ENCODE data around the gene NRDE2. TPM values are rescaled to one million over a fixed set of nuclear protein-coding genes. Genes with fewer than 3 reads are reported as not detected.

The NRDE2 gene
- total RNA-seq, 1 experiment from 2014 or later, result 18.0 TPM

DNA sequence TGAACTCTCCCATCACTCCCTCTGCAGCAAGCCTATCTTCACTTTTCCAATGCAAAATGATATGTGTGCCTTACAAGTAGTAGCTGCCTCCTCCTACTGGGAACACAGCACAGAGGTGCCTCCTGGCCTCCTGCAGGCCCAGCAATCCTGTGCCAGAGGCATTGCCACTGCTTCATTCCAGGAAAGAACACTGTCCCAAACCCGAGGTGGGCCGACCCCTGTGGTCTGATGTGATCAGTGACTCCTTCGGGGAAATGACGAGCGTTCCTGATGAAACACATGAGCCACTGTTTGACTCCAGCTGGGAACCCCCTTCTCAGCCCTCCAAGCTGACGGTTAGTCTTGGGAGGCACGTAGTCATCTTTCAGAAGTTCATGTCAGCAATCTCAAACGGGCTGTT is 55.9 kb downstream of the NRDE2 start:
- peaks cover 58% of the 10 kb centered on the region for H3K36me3 Mint-ChIP-seq (ENCODE audit: insufficient read depth, unreplicated experiment)
- ChIA-PET CTCF (no interaction called here), POLR2A (no interaction called here)
- intact Hi-C loops (cut with micrococcal nuclease; ENCODE audit: unreplicated experiment), result no loop called here
- H3K4me3 ChIP-seq (ENCODE audit: low read depth, low read length), result no peak overlapping the region
- no peak for DNase-seq
- H3K27ac Mint-ChIP-seq (ENCODE audit: unreplicated experiment), result no peak overlapping the region
- BruUV-seq (replicated peaks), result no TSS peak
- H3K27me3 Mint-ChIP-seq (ENCODE audit: insufficient read depth, unreplicated experiment), result no peaks in the 10 kb centered on the region
- TF ChIP-seq, protein P1, sequence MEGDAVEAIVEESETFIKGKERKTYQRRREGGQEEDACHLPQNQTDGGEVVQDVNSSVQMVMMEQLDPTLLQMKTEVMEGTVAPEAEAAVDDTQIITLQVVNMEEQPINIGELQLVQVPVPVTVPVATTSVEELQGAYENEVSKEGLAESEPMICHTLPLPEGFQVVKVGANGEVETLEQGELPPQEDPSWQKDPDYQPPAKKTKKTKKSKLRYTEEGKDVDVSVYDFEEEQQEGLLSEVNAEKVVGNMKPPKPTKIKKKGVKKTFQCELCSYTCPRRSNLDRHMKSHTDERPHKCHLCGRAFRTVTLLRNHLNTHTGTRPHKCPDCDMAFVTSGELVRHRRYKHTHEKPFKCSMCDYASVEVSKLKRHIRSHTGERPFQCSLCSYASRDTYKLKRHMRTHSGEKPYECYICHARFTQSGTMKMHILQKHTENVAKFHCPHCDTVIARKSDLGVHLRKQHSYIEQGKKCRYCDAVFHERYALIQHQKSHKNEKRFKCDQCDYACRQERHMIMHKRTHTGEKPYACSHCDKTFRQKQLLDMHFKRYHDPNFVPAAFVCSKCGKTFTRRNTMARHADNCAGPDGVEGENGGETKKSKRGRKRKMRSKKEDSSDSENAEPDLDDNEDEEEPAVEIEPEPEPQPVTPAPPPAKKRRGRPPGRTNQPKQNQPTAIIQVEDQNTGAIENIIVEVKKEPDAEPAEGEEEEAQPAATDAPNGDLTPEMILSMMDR (IDR thresholded peaks at IDR 0.05; ENCODE audit: insufficient read depth in 1 of 2, low read depth in 1 of 2, low read length in 1 of 2, severe bottlenecking in 1 of 2, unreplicated experiment in 1 of 2), result no peak
- no peaks in the 10 kb centered on the region; the same call in none of the 2 replicates for H3K36me3 ChIP-seq (ENCODE audit: control insufficient read depth, insufficient read depth, low read length)
- no peaks in the 10 kb centered on the region for H3K4me1 ChIP-seq
- H3K9me3 Mint-ChIP-seq (ENCODE audit: unreplicated experiment), result no peaks in the 10 kb centered on the region
- no peak overlapping the region for H3K4me3 Mint-ChIP-seq (ENCODE audit: unreplicated experiment)
- H3K9me3 ChIP-seq, result no peaks in the 10 kb centered on the region
- H3K27me3 ChIP-seq (replicated peaks; ENCODE audit: control insufficient read depth, insufficient read depth, low read length), result no peaks in the 10 kb centered on the region
- H3K4me1 Mint-ChIP-seq (ENCODE audit: low read depth, unreplicated experiment), result no peaks in the 10 kb centered on the region

DNA sequence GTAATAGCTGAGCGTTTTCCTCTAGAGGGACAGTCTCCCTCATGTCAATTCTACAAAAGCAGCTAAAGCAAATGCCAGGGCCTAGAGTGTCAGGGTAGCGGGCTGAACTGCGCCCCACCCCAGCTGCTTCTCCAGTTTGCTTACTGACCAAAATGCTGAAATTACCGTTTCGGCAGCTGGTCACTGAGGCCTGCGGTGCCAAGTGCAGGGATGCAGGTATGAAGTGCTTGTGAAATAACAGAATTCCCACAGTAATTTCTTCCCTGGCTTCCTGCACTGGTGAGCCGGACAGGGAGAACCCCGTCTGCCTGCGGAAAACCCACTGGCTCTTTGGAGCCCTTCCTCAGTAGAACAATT is 56.3 kb downstream of the NRDE2 start:
- DNase-seq, result no peak
- no peaks in the 10 kb centered on the region for H3K4me1 ChIP-seq
- H3K36me3 Mint-ChIP-seq (ENCODE audit: insufficient read depth, unreplicated experiment), result peaks cover 62% of the 10 kb centered on the region
- POLR2A ChIA-PET, result no interaction called here
- no peak overlapping the region for H3K4me3 Mint-ChIP-seq (ENCODE audit: unreplicated experiment)
- no peaks in the 10 kb centered on the region for H3K9me3 Mint-ChIP-seq (ENCODE audit: unreplicated experiment)
- H3K9me3 ChIP-seq, result no peaks in the 10 kb centered on the region
- H3K27me3 ChIP-seq (replicated peaks; ENCODE audit: control insufficient read depth, insufficient read depth, low read length), result no peaks in the 10 kb centered on the region
- no peaks in the 10 kb centered on the region for H3K4me1 Mint-ChIP-seq (ENCODE audit: low read depth, unreplicated experiment)
- no peak overlapping the region for H3K27ac Mint-ChIP-seq (ENCODE audit: unreplicated experiment)
- CTCF ChIA-PET, result no interaction called here
- no TSS peak for BruUV-seq (replicated peaks)
- H3K4me3 ChIP-seq (ENCODE audit: low read depth, low read length), result no peak overlapping the region
- intact Hi-C loops (cut with micrococcal nuclease; ENCODE audit: unreplicated experiment), result no loop called here
- TF ChIP-seq, protein P1 (IDR thresholded peaks at IDR 0.05; ENCODE audit: insufficient read depth in 1 of 2, low read depth in 1 of 2, low read length in 1 of 2, severe bottlenecking in 1 of 2, unreplicated experiment in 1 of 2), result no peak
- no peaks in the 10 kb centered on the region for H3K27me3 Mint-ChIP-seq (ENCODE audit: insufficient read depth, unreplicated experiment)
- no peaks in the 10 kb centered on the region; the same call in 1 of the 2 replicates for H3K36me3 ChIP-seq (ENCODE audit: control insufficient read depth, insufficient read depth, low read length)

DNA sequence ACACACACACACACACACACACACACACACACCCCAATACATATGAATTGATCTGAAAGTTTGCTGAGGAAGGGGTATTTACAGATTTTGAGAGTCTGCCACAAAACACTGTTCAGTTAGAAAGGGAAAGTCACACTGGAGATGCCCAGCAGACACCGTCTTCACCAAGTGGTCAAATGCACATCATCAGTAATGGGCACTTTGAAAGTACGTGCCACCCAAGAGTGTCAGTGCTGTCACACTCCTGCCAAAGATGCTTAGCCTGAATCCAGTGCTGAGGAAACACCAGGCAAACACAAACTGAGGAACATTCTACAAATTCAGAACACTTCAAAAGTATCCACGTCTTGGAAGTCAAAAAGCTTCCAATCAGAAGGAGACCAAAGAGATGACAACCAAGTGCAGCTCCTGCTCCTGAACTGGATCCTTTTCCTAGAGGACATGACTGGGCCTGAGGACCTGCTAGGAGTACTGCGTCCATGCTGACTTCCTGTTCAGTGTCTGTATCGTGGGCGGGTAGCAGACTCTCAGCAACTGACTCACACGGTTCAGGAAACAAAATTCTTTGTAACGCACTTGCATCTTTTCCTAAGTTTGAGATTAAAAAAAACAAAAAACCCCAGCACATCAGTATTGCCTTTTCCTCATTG is 56.8 kb downstream of the NRDE2 start:
- intact Hi-C loops (cut with micrococcal nuclease; ENCODE audit: unreplicated experiment), result no loop called here
- H3K27ac Mint-ChIP-seq (ENCODE audit: unreplicated experiment), result no peak overlapping the region
- BruUV-seq (replicated peaks), result no TSS peak
- H3K36me3 ChIP-seq (ENCODE audit: control insufficient read depth, insufficient read depth, low read length), result no peaks in the 10 kb centered on the region; the same call in 1 of the 2 replicates
- peaks cover 67% of the 10 kb centered on the region for H3K36me3 Mint-ChIP-seq (ENCODE audit: insufficient read depth, unreplicated experiment)
- TF ChIP-seq, protein P1 (IDR thresholded peaks at IDR 0.05; ENCODE audit: insufficient read depth in 1 of 2, low read depth in 1 of 2, low read length in 1 of 2, severe bottlenecking in 1 of 2, unreplicated experiment in 1 of 2), result no peak
- H3K27me3 Mint-ChIP-seq (ENCODE audit: insufficient read depth, unreplicated experiment), result no peaks in the 10 kb centered on the region
- no peaks in the 10 kb centered on the region for H3K4me1 ChIP-seq
- no peaks in the 10 kb centered on the region for H3K27me3 ChIP-seq (replicated peaks; ENCODE audit: control insufficient read depth, insufficient read depth, low read length)
- H3K9me3 ChIP-seq, result no peaks in the 10 kb centered on the region
- no peaks in the 10 kb centered on the region for H3K4me1 Mint-ChIP-seq (ENCODE audit: low read depth, unreplicated experiment)
- no peak for DNase-seq
- ChIA-PET POLR2A (no interaction called here), CTCF (no interaction called here)
- H3K9me3 Mint-ChIP-seq (ENCODE audit: unreplicated experiment), result no peaks in the 10 kb centered on the region
- H3K4me3 Mint-ChIP-seq (ENCODE audit: unreplicated experiment), result no peak overlapping the region
- H3K4me3 ChIP-seq (ENCODE audit: low read depth, low read length), result no peak overlapping the region

All from Caco-2 (cell line).